HG03342 (cell line): Measurements from ENCODE around the gene POTEB.
"Not testable (repeated sequence)": the region's sequence is repeated elsewhere in the genome, so short reads cannot be mapped to it uniquely, and the experiment has no call there.

Source experiments
- ATAC-seq: cut with Tn5 transposase; IDR thresholded peaks from one replicate; pipeline ENCODE4 v1.9.1; 2021; ENCODE audit warnings: mild to moderate bottlenecking, moderate library complexity; ENCODE audit not compliant: unreplicated experiment

POTEB gene

GRCh38 chr15:21877635-21878034 lies at the start of gene POTEB:
Gene POTEB (minus strand): TSS chr15:21877735. CDS start chr15:21877246, 489 bp downstream.
- not testable (repeated sequence) for ATAC-seq

- not testable (repeated sequence) for ATAC-seq
These were observed 13.4 kb upstream of the POTEB start for GRCh38 chr15:21890955-21891354.

GRCh38 chr15:21889542-21889941 lies 12.0 kb upstream of the POTEB start:
- ATAC-seq, result not testable (repeated sequence)

- not testable (repeated sequence) for ATAC-seq
These were observed 38.7 kb downstream of the POTEB start for GRCh38 chr15:21838831-21839230.
